Fibroblast of upper back skin (primary cell): ENCODE results near the gene DAB2IP.

Source experiments
- DNase-seq: peaks from one replicate; pipeline ENCODE4 v3.0.0-alpha.2; 2013

Gene DAB2IP

DNA sequence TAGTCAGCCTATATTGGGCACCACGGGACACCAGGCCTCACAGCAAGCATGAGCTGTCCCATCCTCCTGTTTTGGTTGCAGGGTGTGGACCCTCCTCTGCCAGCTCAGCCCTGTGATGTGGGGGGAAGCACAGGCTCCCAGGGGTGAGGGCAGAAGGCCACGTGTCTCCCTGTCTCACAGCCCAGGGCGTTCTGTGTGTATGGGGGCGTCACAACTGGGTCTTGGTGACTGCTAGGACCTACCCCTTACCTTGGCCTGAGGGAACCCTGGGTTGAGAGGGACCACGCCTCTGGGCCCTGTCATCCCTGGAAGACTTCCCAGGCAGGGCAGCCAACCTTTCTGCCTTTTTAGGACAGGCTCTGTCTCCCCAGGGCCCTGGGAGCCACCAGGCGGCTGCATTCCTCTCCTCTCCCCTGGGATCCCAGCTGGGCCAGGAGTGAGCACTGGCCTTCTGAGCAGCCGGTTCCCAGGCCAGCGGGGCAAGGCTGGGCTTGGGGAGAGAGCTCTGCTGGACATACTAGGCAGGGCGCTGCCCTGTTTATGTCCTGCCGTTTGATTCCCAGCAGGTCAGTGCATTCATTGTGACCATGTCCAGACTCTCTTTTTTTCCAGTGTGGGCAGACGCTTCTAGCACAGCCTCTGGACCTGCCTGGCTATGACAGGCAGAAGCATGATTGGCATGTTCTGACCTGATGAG, 97.4 kb downstream of the DAB2IP start:
- DNase-seq, result no peak

DNA sequence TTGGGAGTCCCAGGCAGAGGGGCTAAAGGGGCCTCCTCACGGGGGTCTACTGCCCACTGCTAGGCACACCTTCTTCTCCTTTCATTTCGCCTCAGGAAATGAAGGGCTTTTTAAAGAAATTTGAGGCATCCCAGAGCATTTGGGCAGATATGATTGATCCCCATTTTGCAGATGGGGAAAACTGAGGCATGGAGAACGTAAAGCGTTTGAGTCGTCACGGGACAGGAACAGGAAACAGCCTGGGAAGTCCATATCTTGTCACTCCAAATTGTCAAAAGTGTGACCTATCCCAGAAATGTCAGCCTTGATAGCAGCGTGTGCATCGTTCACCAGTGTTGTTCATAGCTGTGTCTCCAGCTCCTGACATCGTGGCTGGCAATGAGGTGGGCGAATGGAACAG, 98.2 kb downstream of the DAB2IP start:
- DNase-seq, result no peak

DNA sequence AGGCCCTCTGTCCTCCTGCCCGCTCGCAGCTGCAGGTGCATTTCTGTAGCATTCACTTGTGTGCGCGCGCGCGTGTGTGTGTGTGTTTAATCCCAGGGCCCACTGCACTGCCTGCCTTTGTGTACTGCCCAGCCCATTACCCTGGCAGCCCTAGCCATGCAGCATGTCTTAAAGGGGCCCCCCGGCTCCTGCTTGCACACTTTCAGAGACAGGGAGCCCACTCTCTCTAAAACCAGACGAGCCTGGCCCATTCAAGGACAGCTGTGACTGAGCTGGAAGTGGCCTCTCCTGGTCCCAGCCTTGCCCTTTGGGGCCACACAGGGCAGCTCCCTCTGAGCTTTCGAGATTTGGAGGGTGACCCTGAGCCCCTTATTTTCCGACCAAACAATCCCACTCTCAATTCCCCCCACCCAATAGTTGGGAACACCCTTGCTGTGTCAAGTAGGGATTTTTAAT, 98.9 kb downstream of the DAB2IP start:
- no peak for DNase-seq

DNA sequence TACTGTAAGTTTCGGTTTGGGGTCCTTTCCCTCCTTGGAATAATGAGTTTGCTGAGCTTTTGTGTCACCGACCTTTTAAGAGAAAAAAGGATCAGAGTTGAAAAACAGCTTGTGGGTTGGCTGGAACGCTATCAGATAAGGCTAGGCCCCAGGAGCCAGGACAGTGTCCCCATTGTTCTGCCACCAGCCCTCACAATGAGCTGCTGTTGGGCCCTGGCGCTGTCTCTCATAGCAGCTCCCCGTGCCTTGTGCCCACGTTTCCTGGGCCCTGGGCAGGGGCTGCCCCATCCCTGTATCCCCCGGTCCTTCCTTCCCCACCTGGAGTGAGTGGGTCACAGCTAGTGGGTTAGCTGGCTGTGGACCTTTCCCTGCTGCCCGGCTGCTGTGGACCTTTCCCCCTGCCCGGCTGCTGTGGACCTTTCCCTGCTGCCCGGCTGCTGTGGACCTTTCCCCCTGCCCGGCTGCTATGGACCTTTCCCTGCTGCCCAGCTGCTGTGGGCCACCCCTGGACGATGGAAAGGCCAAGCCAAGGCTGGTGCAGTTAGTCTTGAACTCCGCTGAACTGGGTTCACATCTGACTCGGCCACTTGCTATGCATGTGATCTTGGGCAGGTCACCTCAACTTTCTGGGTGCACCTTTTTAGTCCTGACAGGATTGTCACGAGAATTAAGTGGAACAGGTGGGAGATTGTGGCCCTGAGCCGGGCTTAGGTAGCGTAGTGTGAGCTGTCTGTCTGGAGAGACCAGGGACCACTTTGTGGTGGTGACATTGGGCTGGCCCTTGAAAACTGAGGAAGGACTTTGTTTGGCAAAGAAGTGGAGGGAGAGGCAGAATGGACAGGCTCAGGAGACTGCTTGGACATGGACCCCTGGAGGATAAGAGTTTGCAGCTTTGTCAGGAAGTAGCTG, 99.5 kb downstream of the DAB2IP start:
- DNase-seq, result no peak

DNA sequence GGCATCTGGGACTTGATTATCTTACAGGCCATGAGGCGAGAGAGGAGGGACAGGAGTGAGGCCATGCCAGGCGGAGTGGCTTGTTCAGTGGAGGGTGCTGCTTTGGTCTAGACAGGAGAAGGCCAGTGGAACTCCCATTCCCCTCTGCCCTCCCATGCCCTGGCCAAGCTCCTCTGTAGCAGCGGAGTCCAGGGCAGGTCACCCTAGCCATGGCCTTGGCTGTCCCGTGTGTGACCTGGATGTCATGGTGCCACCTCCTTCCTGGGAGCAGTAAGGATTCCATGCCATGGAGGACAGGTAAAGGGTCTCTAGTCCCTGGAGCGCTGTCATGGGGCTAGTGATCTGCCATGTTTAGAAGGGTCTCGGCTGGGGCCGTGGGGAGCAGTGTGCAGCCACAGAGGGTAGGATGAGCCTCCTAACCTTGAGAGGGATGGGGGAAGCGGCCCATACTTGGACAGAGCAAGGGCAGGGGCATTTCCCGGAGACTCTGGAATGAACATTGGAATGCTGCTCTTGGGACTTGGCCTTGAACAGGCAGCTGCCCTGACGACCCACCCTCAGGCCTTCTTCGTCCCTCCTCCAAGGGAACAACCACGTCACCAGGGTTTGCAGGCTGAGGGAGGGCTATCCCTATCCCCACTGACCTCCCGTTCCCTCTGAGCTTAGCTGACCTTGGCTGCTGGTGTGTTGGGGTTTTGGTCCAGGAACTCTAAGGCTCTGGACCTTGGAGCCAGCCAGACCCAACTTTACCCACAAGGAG, 100.4 kb downstream of the DAB2IP start:
- no peak for DNase-seq

DNA sequence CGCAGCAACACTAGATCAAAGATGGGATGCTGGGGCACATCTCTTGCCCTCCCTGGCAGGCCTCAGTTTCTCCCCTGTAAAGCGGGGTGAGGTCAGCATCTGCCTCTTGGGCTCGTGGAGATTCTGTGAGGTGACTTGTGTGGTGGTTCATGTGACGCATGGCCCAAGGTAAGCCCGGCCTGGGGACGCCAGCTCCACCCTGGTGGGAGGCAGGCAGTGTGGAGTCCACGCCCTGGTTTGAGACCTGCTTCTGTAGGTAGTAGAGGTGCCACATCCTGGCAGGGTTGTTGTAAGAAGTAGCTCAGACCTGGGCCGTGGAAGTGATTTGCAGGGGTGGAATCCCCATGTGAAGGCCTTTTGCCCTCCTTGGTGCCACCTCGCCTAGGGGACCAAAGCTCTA, 101.5 kb downstream of the DAB2IP start:
- DNase-seq, result no peak

DNA sequence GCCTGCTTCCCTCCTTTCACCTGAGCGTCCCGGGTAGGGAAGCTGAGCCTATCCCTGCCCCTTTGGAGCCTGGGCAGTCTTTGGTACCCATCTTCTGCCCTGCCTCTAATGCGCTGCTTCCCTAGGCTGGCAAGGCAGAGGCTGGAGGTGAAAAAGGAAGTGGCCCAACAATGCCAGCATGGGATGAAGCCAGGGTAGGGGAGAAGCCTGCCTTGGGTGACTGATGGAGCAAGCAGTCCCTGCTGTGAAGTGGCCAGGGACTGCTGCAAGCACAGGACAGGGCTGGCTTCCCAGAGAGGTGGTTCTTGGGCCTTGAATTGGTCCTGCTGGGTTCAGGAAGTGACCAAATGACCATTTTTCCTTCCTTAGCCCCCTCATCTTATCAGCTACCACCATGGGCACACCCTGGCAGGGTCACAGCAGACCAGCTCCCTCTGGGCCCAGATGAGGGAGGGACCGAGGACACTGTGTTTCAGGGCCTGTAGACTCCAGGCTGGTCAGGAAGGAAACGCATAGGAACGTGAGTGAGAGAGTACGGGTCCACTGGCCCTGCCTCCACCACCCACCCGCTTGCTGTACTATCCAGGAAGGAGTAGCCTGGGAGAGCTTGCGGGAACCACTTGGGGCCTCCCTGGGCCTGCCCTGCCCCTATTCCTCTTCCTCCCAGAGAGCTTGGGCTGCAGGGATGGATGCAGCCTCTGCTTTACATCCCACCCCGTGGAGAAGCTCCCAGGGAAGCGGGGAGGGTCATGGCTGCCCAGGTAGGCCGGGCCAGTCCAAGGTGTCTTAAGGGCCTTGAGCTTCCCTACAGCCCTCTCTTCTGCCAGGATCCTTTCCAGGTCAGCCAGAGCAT, 102.6 kb downstream of the DAB2IP start:
- DNase-seq, result no peak

DNA sequence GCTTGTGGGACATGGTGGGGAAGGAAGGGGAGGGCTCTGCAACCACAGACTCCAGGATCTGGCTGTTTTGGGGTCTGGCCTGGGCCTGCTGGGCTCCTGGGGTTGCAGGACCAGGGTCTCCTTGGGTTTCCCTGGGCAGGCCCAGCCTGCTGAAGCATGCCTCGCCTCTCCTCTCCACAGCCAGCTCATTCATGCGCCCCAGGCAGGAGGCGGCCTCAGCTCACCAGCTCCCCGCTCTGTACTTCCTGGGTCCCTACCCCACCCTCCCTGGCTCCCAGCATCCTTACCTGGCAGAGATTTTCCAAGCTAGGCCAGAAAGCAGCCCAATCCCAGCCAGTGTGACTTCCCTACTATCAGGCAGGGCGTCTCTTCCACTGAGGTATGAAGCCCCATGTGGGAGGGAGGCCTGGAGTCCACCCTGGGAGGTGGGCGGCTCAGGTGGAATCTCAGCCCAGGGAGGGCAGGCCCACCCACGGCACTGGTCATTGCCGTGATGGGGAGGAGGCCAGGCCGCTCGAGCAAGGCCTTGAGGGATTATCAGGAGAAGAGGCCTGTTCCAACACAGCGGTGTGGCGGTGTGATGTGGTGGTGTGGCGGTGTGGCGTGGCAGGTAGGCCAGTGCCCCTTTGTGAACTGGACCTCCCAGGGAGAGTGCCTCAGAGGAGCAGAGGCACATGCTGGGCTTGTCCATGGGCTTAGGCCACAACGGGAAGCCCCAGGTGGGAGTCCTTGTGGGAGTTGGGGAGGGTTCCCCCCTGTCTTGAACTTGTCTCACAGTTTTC, 103.4 kb downstream of the DAB2IP start:
- no peak for DNase-seq

DNA sequence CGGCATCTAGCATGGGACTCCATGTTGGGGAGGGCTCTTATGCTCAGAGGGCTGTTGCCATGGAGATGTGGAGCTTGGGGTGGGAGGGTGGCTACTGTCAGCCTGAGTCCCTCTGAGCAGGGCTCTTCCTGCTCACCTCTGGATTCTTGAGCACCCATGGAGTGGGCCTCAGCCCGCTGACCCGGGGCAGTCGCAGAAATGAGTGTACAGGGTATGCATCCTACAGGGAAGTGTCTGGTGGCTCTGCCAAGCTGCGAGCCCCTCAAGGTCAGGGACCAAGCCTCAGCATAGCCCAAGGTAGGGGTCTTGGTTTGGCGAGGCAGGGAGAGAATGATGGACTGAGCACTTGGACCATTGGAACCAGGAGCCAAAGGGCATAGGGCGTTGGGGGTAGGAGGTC, 104.1 kb downstream of the DAB2IP start:
- no peak for DNase-seq

DNA sequence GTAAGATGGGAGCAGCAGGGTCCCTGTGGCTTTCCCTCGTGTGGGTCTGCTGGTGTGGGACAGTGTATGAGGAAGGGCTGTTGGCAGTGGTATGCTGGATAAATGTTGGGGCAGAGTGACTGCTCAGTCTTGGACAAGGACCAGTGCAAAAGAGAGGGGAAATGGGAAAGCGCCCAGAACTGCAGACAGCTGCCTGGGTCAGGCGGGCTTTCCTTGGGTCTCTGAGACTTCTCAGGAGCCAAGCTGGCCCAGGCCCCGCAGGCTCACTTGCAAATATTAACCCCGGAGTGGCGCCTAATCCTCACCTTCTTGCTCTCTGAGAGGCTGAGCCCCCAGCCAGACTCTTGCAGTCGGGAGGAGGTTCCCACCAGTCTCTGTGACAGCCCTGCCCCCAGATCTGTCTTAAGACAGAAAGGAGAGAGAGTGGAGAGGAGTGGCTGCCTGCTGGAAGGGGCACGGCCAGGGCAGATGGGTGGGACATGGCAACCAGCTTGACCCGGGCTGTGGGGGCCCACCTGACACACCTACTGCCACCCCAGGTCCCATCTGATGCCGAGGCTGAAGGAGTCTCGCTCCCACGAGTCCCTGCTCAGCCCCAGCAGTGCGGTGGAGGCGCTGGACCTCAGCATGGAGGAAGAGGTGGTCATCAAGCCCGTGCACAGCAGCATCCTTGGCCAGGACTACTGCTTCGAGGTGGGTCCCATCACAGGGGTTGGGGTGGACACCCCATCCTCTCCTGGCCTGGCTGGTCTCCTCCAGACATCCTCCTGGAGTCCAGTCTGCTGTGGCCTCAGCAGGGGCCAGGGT, 105.2 kb downstream of the DAB2IP start:
- DNase-seq, result no peak

DNA sequence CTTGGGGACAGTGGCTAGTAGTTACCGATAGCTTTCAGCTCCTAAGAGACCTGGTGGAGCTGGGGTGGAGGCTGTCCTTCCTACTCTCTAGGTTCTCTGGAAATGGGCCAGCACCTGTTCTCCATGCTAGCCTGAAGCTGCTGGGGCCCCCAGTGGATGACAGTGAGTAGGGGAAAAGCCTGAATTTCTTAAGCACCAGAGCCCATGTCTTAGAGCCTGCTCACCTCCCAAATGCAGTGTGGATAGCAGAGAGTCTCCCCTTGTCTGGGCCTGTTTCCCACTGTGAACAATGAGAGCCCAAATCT, 105.8 kb downstream of the DAB2IP start:
- no peak for DNase-seq

DNA sequence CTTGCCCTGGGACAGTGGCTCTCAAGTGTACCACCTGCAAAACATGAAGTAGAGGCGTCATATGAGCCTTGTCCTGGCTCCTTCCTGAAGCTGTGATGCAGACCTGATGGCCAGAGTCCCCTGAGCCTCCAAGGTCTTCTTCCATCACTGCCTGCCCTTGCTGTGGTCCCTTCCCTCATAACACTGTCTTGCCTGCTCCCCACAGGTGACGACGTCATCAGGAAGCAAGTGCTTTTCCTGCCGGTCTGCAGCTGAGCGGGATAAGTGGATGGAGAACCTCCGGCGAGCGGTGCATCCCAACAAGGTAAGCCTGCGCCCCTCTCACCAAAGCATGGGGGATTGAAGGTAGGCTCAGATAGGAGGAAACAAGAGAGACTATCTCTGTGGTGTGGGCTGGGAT, 107.3 kb downstream of the DAB2IP start:
- DNase-seq, result no peak

DNA sequence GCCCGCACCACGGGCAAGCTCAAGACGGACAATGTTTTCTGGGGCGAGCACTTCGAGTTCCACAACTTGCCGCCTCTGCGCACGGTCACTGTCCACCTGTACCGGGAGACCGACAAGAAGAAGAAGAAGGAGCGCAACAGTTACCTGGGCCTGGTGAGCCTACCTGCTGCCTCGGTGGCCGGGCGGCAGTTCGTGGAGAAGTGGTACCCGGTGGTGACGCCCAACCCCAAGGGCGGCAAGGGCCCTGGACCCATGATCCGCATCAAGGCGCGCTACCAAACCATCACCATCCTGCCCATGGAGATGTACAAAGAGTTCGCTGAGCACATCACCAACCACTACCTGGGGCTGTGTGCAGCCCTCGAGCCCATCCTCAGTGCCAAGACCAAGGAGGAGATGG, 108.6 kb downstream of the DAB2IP start:
- DNase-seq, result no peak

DNA sequence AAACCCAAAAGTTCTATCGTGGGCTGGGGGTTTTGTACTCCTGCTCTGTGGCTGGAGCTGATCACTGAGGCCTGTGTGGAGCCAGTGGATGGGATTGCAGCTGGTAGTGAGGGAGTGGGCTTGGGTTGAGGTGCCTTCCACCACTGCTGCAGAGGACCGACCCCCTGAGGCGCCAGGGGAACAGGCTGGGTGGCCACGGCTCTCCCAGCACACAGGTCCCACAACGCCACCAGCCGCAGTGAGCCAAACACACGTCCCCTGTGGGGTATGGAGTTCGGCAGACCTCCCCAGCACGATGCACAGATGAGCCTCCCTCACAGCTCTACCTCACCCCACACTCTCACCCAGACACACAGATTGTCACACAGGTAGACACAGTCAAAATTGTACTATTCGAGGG, 109.1 kb downstream of the DAB2IP start:
- no peak for DNase-seq

DNA sequence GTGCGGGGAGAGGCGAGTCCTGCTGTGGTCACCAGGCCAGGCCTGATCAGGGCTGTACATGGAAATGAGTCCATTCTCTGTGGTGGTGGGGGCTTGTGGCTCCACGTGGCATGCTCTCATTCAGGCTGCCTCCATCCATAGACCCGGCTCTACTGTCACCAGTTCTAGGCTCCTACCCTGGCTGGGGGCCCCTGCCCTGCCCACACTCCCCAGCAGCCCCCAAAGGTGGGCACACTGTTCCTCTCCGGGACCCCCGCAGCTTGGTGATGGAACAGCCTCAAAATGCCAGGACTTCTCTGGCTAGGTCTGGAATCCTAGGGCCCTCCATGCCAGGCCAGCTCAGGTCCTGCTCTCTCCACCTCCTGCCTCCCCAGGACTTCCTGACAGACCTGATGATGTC, 111.7 kb downstream of the DAB2IP start:
- DNase-seq, result no peak

DNA sequence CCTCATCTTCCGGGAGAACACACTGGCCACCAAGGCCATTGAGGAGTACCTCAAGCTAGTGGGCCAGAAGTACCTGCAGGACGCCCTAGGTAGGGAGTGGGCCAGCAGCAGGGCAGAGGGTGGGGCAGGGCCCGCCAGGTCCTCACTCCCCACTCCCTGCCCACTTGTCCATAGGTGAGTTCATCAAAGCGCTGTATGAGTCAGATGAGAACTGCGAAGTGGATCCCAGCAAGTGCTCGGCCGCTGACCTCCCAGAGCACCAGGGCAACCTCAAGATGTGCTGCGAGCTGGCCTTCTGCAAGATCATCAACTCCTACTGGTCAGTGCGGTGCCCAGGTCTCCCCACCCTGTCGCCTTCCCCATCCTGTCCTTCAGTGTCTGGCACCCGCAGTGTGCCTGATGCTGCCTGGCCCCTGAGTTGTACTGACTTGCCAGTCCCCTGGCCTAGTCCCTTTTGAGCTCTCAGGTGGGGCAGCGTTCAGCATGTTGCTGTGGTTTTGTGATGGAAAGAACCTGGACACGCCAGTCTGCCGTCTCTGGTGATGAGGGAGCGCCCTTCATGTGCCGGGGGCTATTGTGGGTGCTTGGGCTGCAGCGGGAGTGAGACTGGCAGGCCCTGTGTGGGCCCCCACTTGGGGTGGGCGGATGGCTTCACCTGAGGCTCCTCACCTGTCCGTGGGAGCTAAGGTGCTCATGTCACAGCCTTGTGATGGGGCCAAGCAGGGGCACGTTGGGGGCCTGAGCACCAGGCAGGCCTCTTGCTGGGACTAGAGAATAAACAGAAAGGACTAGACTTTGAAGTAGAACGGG, 112.3 kb downstream of the DAB2IP start:
- DNase-seq, result no peak

DNA sequence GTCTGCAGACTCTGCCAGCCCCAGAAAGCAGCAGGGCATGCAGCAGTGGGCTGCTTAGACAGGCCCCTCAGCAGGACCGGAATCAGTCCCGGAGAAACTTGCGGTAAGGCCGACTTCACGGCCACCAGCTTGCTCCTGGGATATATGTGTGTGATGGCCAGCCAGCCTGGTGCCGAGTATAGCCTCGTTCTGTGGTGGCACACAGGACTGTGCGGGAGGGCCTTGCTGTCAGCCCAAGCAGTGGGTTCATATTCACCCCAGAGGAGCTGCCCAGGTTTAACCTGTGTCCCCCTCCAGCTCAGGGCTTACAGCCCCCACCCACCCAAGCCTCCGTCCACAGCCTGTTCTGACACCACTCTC, 112.9 kb downstream of the DAB2IP start:
- DNase-seq, result no peak

DNA sequence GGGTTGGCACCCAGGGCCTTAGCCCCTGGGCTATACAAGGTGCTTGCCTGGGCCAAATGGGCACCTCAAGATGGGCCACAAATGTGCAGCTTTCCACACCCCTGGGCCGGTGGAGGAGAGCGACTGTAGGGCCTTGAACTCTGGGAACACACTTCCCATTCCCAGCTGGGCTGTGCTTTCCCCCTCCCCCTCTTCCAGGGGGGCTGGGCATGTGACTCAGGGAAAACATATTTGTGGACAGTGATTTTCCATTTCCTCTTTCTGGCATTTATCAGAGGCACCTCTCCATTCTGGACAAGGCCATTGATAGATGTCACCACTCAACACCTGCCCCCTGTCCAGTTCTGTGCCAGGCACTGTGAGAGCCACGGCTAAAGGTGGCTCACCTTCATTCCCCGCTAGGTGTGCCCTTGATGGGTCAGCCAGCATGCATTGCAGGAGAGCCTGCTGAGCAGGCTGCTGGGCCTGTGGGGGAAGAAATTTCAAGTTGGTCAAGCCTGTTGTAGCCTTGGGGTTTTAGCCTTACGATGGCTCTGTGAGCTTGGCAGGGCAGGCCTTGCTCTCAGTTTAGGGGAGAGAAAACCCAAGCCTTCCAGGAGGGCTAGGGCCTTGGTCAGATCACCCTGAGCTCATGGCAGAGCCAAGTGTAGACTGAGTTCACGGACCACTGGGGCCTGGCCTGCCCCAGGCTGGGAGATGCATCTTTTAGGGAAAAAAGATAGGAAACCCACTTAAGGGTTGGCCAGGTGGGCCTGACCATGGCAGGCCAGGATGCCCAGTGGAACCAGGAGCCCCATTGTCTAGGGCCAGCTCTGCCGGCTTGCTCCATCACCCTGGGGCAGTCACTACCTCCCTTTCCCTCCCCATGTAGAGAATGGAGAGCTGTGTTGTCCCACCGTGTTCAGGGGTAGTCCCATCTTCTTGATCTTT, 113.9 kb downstream of the DAB2IP start:
- peak; percentile 79 for DNase-seq

DNA sequence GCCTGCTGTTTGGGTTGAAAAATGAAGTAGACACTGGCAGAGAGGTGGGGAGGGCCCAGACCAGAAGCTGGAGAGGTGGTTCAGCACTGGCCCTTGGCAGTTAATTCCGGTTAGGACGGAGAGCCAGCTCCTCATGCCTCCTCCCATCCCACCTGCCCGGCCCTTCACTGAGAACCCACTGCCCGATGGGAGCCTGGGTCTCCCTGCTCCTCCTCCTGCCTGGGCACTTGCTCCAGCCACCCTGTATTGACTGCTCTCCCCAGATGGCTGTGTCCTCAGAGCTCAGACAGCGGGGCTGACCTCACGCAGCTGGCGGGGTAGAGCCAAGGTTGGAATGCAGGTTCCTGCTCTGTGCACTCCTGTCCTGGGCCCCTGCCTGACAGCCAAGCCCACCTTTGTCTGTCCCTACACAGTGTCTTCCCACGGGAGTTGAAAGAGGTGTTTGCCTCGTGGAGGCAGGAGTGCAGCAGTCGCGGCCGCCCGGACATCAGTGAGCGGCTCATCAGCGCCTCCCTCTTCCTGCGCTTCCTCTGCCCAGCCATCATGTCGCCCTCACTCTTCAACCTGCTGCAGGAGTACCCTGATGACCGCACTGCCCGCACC, 114.7 kb downstream of the DAB2IP start:
- no peak for DNase-seq
